Fibroblast of the aortic adventitia (primary cell): ENCODE measurements around the gene CLDN3. TPM values are rescaled to one million over a fixed set of nuclear protein-coding genes. Genes with fewer than 3 reads are reported as not detected.

Experiments
- DNase-seq: peaks from one replicate; pipeline ENCODE4 v3.0.0-alpha.2; 2010; ENCODE audit warnings: low read depth
- H3K4me3 ChIP-seq: 2 replicates; pipeline ENCODE4 v1.5.1; 2011; ENCODE audit warnings: low read depth, mild to moderate bottlenecking, control low read depth, low read length, moderate library complexity
- total RNA-seq: library from RNA; depleted of rRNA; stranded (reverse); fragments of >200 nt; gene quantifications from 2 replicates; pipeline ENCODE4 v1.2.3, GENCODE V29; 2012; ENCODE audit warnings: low replicate concordance
- TF ChIP-seq, protein P1 (sequence below): IDR thresholded peaks from 2 replicates; pipeline ENCODE4 v1.5.1; 2011; ENCODE audit warnings: mild to moderate bottlenecking, low read length, control low read depth, inconsistent platforms; ENCODE audit not compliant: insufficient read depth

CLDN3 gene
- total RNA-seq, 1 donor, result not detected

DNA sequence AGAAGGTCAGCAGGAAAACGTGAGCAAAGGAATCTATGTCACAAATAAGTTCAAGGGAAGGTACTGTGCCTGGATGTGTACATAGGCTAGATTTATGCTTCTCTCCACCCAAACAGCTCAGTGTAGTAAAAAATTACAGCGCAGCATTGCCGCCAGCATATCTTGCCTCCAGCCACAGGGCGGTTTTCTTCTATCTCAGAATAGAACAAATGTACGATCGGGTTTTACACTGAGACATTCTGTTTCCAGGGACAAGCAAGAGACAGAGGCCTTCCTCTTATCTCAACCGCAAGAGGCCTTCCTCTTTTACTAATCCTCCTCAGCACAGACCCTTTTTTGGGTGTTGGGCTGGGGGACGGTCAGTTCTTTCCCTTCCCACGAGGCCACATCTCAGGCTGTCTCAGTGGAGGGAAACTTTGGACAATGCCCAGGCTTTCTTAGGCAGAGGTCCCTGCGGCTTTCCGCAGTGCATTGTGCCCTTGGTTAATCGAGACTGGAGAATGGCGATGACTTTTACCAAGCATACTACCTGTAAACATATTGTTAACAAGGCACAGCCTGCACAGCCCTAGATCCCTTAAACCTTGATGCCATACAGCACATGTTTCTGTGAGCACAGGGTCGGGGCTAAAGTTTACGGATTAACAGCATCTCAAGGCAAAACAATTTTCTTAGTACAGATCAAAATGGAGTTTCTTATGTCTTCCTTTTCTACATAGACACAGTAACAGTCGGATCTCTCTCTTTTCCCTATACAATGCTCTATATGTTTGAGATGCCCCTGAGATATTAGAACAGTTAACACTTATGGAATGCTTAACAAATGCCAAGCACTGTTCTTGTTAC is 19.9 kb downstream of the CLDN3 start:
- DNase-seq, result no peak

DNA sequence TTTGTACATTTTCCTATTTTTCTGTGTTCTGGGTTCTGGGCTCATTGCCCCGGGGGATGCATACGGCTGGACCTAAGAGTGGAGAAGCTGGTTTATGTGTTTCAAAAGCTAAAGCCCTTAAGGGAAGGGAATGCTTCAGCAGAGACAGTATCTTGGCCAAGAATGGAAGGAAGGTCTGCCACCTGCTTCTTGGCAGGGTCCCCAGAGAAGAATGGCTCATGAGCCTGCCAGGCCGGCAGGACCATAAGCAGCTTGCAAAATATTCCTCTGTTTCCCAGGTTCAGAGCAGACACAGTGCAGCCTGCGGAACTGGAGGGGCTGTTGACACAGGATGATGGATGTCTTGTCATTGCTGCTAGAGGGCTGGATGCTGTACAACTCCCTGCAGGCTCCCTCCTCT is 23.7 kb downstream of the CLDN3 start:
- no peak for DNase-seq
- TF ChIP-seq, protein P1, sequence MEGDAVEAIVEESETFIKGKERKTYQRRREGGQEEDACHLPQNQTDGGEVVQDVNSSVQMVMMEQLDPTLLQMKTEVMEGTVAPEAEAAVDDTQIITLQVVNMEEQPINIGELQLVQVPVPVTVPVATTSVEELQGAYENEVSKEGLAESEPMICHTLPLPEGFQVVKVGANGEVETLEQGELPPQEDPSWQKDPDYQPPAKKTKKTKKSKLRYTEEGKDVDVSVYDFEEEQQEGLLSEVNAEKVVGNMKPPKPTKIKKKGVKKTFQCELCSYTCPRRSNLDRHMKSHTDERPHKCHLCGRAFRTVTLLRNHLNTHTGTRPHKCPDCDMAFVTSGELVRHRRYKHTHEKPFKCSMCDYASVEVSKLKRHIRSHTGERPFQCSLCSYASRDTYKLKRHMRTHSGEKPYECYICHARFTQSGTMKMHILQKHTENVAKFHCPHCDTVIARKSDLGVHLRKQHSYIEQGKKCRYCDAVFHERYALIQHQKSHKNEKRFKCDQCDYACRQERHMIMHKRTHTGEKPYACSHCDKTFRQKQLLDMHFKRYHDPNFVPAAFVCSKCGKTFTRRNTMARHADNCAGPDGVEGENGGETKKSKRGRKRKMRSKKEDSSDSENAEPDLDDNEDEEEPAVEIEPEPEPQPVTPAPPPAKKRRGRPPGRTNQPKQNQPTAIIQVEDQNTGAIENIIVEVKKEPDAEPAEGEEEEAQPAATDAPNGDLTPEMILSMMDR, result no peak
- H3K4me3 ChIP-seq, result no peak overlapping the region

More for the DNA sequence above, 19.9 kb downstream of the CLDN3 start:
- H3K4me3 ChIP-seq, result no peak overlapping the region
- TF ChIP-seq, protein P1, result no peak

DNA sequence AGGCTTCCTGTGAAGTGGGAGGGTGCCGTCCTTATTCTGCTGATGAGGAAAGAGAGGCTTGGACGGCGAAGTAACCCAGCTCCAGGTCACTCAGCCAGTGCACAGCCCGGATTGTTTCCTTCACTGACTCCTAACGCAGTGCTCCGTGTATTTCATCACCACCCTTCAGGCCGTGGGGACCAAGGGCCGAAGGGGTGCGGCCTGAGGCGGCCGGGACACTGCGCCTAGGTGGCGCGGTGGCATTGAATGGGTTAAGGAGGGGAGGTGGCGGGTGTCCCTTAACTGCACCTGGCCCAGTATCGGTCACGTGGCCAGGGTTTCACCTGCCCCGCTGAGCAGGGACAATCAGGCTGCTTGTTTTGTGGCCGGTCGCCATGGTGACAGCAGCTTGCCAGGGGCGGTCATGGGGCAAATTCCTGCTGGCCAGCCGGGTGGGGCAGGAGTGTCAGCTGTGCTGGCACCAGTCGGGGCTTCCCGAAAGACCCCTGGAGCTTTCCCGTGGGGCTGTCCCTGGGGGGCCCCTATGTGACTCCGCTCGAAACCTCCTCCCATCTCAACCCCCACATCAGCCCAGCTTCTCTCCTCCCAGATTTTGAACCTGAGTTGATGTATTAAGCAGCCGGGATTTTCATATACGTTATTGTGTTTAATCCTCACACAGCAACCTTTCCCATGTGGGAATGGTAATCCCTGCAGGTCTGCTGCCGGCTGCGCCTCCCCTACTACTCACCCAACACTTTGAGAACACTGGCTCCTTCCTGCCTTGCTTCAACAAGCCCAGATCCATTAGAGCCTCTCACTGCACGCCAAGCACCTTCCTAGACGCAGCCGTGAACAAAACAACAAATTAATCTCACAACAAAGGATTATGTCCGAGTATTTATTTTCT is 27.1 kb downstream of the CLDN3 start:
- no peak overlapping the region for H3K4me3 ChIP-seq
- no peak for DNase-seq

DNA sequence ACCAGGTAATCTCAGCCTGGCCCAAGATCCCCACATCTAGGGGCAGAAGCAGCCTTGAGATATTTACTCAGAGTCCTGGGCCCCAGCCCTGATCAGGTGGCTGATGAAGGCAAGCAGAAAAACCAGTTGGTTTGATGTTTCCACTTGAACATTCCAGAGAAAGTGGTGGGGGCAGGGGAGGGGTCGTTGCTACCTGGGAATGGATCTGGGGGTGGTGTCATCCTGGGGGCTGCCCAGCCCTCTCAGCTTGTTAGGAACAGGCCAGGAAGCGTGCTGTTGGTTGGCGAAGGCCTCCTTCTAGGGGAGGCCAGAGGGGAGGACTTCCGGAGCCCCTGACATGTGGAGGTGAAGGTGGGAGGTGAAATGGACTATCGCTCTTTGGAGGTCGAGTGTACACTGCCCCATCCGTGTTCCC is 27.7 kb downstream of the CLDN3 start:
- TF ChIP-seq, protein P1, result no peak
- no peak overlapping the region for H3K4me3 ChIP-seq
- no peak for DNase-seq

More for the DNA sequence above, 27.1 kb downstream of the CLDN3 start:
- TF ChIP-seq, protein P1, result no peak

DNA sequence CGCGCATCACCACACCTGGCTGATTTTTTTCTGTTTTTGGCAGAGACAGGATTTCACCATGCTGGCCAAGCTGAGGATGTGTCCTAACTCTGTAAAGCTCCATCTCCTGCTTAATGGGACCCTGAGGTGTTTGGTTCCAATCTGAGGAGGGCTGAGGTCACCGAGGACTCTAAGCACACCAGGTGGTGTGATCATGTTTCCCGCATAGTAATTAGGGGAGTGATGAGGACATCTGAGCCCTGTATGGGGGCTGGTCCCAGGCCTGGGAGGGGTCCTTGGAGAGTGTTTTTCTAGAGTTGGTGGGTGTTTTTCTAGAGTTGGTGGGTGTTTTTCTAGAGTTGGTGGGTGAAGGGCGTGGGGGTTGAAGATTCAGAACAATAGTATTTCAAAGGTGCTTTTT is 28.5 kb downstream of the CLDN3 start:
- H3K4me3 ChIP-seq, result no peak overlapping the region
- DNase-seq, result no peak
- TF ChIP-seq, protein P1, result no peak

DNA sequence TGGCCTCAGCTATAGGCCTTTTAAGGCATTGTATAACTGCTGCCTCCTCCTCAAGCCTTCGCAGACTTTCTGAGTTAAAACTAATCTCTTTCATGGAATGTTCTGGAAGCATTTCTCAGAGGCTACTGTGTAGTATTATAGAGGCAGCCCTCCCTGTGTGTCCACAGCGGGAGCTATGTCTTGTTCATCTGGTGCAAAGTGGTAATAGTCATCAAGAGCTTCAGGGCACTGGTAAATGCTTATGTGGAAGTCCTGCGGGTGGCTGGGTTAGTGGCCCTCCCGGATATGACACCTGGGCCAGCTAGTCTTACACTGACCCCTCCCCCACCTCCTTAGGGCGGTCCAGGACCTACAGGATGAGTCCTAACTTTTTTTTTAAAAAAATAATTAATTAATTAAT is 29.3 kb downstream of the CLDN3 start:
- no peak overlapping the region for H3K4me3 ChIP-seq
- TF ChIP-seq, protein P1, result no peak
- no peak for DNase-seq
